GM10248 (cell line): ENCODE results near the gene GATA6.

Experiments
- CTCF ChIA-PET: fragments of 300-600 bp; sonication (Branson Sonifier 250); formaldehyde crosslinking; extraction: SDS; loops from one replicate; lab custom pipeline; 2021; ENCODE audit warnings: antibody characterized with exemption; lab: Yijun Ruan, JAX
- POLR2A ChIA-PET: fragments of 350-650 bp; sonication (Branson Sonifier 250); formaldehyde crosslinking; extraction: SDS; loops from one replicate; lab custom pipeline; 2020; ENCODE audit warnings: antibody characterized with exemption; lab: Yijun Ruan, JAX
- DNase-seq: peaks from one replicate; pipeline ENCODE4 v3.0.0; 2012; ENCODE audit errors: extremely low spot score
- TF ChIP-seq, protein P1 (sequence below): IDR thresholded peaks from 2 replicates; pipeline ENCODE4 v1.5.1; 2012; ENCODE audit warnings: mild to moderate bottlenecking, low read depth; ENCODE audit errors: extremely low read depth, missing control alignments, control extremely low read depth

Gene GATA6

DNA sequence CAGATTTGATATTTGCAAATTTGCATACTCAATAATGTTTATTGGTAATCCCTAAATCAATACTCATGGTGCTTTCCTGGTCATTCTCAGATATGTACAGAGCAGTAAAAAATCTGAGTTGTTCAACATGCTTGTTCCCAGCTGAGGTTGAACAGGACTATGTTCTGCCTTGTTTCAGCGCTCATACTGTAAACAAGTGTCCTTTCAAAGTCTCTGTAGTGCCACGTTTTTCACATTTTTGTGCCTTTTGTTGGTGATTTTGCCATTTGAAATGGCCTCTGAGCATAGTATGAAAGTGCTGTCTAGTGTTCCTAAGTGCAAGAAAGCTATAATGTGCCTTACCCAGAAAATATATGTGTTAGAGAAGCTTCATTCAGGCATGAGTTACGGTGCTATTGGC is 16.0 kb upstream of the GATA6 start:
- DNase-seq = no peak
- ChIA-PET POLR2A (no interaction called here), CTCF (interaction anchor here (1.0 kb wide), 1 partner anchor 45 kb away, joined by 3 read pairs; no protein-coding TSS in a partner anchor)
- TF ChIP-seq, protein P1, sequence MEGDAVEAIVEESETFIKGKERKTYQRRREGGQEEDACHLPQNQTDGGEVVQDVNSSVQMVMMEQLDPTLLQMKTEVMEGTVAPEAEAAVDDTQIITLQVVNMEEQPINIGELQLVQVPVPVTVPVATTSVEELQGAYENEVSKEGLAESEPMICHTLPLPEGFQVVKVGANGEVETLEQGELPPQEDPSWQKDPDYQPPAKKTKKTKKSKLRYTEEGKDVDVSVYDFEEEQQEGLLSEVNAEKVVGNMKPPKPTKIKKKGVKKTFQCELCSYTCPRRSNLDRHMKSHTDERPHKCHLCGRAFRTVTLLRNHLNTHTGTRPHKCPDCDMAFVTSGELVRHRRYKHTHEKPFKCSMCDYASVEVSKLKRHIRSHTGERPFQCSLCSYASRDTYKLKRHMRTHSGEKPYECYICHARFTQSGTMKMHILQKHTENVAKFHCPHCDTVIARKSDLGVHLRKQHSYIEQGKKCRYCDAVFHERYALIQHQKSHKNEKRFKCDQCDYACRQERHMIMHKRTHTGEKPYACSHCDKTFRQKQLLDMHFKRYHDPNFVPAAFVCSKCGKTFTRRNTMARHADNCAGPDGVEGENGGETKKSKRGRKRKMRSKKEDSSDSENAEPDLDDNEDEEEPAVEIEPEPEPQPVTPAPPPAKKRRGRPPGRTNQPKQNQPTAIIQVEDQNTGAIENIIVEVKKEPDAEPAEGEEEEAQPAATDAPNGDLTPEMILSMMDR = no peak

DNA sequence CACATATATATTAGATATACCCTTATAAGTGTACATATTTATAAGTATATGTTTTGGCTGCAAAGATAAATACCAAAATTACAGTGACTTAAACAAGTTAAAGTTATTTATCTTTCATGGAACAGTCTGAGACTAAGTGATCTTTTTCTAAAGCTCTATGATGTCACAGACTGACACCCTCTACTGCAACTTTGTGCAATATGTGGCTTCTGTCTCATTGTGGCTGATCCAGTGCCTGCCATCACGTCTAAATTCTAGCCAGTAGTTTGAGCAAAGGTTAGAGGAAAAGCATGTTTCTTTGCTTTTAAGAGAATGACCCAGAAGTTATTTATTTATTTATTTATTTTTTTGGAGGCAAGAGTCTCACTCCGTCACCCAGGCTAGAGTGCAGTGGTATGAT is 13.8 kb upstream of the GATA6 start:
- TF ChIP-seq, protein P1 = no peak
- CTCF ChIA-PET = no interaction called here
- no peak for DNase-seq
- POLR2A ChIA-PET = no interaction called here

DNA sequence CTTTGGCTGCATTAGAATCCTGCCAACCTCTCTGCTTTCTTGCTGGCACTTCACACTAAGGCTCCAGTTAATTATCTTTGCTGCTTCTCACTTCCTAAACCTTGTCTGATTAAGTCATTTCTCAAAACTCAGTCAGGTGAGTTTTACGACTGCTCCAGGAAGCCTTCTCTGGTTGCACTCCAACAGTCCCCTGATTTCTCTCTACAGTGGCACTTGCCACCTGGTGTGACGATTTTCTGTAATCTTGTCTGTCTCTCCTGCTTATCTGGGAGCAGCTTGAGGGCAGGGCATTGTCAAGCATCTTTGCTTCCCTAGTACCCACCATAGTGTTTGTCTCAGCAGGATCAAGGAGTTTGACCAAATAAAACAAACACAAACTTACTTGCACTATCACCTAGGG is 10.4 kb upstream of the GATA6 start:
- POLR2A ChIA-PET = no interaction called here
- CTCF ChIA-PET = no interaction called here
- no peak for DNase-seq
- TF ChIP-seq, protein P1 = no peak

DNA sequence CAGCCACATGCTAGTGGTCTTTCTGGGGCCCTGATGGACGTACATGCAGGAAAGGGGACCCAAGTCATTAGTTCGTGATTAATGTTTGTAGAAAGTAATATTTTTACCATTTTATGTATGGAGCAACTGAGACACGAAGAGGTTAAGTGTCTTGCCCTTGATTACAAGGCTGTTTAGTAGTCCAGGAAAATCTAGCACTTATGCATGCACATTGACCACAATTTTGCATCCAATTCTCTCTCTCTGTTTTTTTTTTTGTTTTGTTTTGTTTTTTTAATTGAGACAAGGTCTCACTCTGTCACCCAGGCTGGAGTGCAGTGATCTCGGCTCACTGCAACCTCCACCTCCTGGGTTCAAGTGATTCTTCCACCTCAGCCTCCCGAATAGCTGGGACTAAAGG is 8.3 kb upstream of the GATA6 start:
- ChIA-PET CTCF (no interaction called here), POLR2A (no interaction called here)
- TF ChIP-seq, protein P1 = no peak
- no peak for DNase-seq

DNA sequence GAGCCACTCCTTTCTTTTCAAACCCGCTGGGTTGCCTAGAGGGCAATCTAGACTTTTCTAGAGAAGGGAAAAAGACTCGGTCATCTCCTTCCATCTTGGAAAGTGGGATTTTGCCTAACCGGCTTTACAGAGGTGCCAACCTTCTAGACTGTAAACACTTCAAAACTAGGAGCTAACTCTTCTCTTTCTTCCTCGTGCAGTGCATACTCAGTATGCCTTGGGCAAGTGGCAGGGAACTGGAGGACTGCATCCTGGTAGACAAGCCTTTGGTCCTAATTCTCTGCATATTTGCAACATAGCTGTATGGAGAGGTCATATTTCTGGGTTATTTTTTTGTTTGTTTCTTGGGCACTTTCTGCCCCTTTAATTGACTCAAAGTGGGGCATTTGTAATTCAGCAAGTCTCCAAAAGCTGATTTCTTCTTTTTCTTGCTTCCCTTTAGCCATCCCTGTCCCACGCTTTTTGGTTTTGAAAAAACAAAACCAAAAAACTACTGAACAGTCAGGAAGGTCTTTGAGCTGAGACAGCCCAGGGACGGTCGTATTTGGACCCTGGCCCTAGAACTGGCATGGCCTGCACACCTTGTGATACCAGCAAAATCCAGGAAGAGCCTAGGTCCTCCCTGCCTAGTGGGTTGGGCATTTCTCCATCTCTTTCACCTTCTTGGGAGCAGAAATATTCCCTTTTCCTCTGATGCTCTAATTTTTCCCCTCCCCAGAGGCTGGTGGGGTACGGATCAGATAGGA is 5.8 kb upstream of the GATA6 start:
- CTCF ChIA-PET = no interaction called here
- POLR2A ChIA-PET = no interaction called here
- TF ChIP-seq, protein P1 = no peak
- no peak for DNase-seq

DNA sequence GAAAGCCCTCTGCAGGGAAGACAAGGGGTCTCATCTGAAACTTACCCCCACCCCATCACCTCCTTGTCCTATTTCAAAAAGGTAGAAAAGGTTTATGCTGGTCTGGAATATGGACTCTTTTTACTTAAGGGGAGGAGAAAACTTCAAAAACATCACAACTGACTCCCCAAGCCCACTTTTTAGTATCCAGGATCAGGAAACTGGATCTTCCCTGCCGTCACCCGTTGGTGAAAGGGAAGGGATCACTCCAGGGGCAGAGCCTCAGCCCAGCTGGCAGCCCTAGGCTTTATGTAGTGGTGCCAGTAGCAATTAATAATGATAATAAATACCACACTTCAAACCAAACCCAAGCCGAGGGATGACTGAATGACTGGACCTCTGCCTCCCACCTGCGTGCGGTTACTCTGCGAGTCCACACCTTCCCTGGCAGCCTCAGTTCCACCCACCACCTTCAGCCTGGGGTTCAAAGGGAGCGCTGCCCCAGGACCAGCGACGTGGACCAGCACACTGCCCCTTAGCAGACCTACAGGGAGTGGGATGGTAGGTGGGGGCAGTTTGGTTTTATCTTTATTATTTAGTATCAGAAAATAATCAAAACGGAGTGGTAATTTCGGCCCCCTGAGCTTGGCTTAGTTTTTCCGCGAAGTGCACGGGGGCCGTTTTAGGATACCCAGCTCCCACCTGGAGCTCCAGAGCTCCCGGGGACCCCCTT is 4.9 kb upstream of the GATA6 start:
- no peak for DNase-seq
- ChIA-PET CTCF (interaction anchor here (0.9 kb wide), 1 partner anchor 9 kb away, joined by 3 read pairs; no protein-coding TSS in a partner anchor), POLR2A (no interaction called here)
- TF ChIP-seq, protein P1 = no peak
